OCI-LY7 (cell line): ENCODE measurements around the gene TSHZ2. TPM values are rescaled to one million over a fixed set of nuclear protein-coding genes. Genes with fewer than 3 reads are reported as not detected.
A peak's percentile ranks its signal among the peaks of the same experiment; 100 is the strongest.

Experiments used
- BruUV-seq: library from RNA; stranded (reverse); fragments of 400-500 nt; replicated peaks from 2 replicates; lab custom pipeline; 2021; lab: Mats Ljungman, UMichigan
- CTCF ChIA-PET: fragments of 300-600 bp; sonication (Branson Sonifier 250); formaldehyde crosslinking; loops from one replicate; lab custom pipeline; 2022; ENCODE audit warnings: antibody characterized with exemption; ENCODE audit not compliant: unreplicated experiment; lab: Charles Lee
- POLR2A ChIA-PET: fragments of 300-600 bp; sonication (Branson Sonifier 250); formaldehyde crosslinking; loops from one replicate; lab custom pipeline; 2022; ENCODE audit warnings: antibody characterized with exemption; lab: Charles Lee
- DNase-seq: peaks from one replicate; pipeline ENCODE4 v3.0.0-alpha.2; 2015; ENCODE audit warnings: low spot score
- H2AFZ ChIP-seq: fragments of 200-600 bp; sonication (generic), shearing (Covaris generic); 2 replicates; pipeline ENCODE4 v1.6.1; 2014; ENCODE audit warnings: mild to moderate bottlenecking, antibody characterized with exemption, low read length, moderate library complexity
- H3K27ac ChIP-seq: fragments of 200-600 bp; sonication (generic); 2 replicates; pipeline ENCODE4 v1.5.1; 2014; ENCODE audit warnings: mixed run types, low read depth, mild to moderate bottlenecking, moderate library complexity, low read length, inconsistent platforms; ENCODE audit not compliant: poor library complexity, severe bottlenecking
- H3K36me3 ChIP-seq: fragments of 200-600 bp; sonication (generic); 2 replicates; pipeline ENCODE4 v1.6.1; 2014; ENCODE audit warnings: mild to moderate bottlenecking, antibody characterized with exemption, low read length, moderate library complexity, mixed read lengths; ENCODE audit not compliant: insufficient read depth
- H3K4me1 ChIP-seq: fragments of 200-600 bp; sonication (generic); 2 replicates; pipeline ENCODE4 v1.5.1; 2014; ENCODE audit warnings: mild to moderate bottlenecking, low read length; ENCODE audit not compliant: insufficient read depth, poor library complexity, severe bottlenecking
- H3K4me2 ChIP-seq: fragments of 200-600 bp; sonication (generic); 2 replicates; pipeline ENCODE4 v1.6.1; 2014; ENCODE audit warnings: mild to moderate bottlenecking, low read length
- H3K4me3 ChIP-seq: fragments of 200-600 bp; sonication (generic); 2 replicates; pipeline ENCODE4 v1.5.1; 2014; ENCODE audit warnings: mild to moderate bottlenecking, low read depth, low read length; ENCODE audit not compliant: poor library complexity, severe bottlenecking
- H3K79me2 ChIP-seq: fragments of 200-600 bp; sonication (generic); 2 replicates; pipeline ENCODE4 v1.6.1; 2016; ENCODE audit warnings: low read depth, mild to moderate bottlenecking, low read length, moderate library complexity, mixed read lengths; ENCODE audit not compliant: insufficient read depth
- H3K9me2 ChIP-seq: fragments of 200-600 bp; sonication (generic); 2 replicates; pipeline ENCODE4 v1.6.1; 2016; ENCODE audit warnings: mild to moderate bottlenecking, low read length, mixed read lengths; ENCODE audit not compliant: insufficient read depth
- H3K9me3 ChIP-seq: fragments of 200-600 bp; sonication (generic); 2 replicates; pipeline ENCODE4 v1.6.1; 2014; ENCODE audit warnings: mild to moderate bottlenecking, mixed run types, low read length, mixed read lengths
- H4K20me1 ChIP-seq: fragments of 200-600 bp; sonication (generic); 2 replicates; pipeline ENCODE4 v1.6.1; 2014; ENCODE audit warnings: mild to moderate bottlenecking, antibody characterized with exemption, low read length, moderate library complexity, mixed read lengths; ENCODE audit not compliant: insufficient read depth
- CTCF ChIP-seq: fragments of 200-600 bp; sonication (generic); conservative IDR thresholded peaks from 2 replicates; pipeline ENCODE4 v1.5.1; 2014; ENCODE audit warnings: mild to moderate bottlenecking, antibody characterized with exemption, low read length, moderate library complexity, mixed read lengths
- EZH2phosphoT487 ChIP-seq: fragments of 200-600 bp; sonication (generic); IDR thresholded peaks from 2 replicates; pipeline ENCODE4 v1.6.1; 2018; ENCODE audit warnings: low read depth, borderline replicate concordance, mild to moderate bottlenecking, mixed run types, antibody characterized with exemption, low read length, moderate library complexity, mixed read lengths
- intact Hi-C: fragments of 100-400 bp; cut with micrococcal nuclease; formaldehyde crosslinking; loops from one replicate; pipeline ENCODE4 v1.10.0; 2022; ENCODE audit not compliant: unreplicated experiment
- total RNA-seq, 2 experiments: library from RNA; depleted of rRNA in 1 of 2; stranded (reverse); fragments of >200 nt in 1 of 2; shearing (Covaris generic) in 1 of 2; gene quantifications; 2 replicates each; pipeline ENCODE4 v1.2.3, GENCODE V29; 2014 to 2022

TSHZ2 gene
- total RNA-seq, 2 experiments from 2014 or later: not detected

GRCh38 chr20:53223626-53224172 lies 251.5 kb downstream of the TSHZ2 start:
- H3K4me1 ChIP-seq: peaks cover 26% of the 10 kb centered on the region
- no peaks in the 10 kb centered on the region for H3K9me2 ChIP-seq
- POLR2A ChIA-PET: interaction anchor here (1.0 to 1.6 kb wide), 3 partner anchors 8 to 15 kb away, joined by 3 to 7 read pairs (median 4); no protein-coding TSS in a partner anchor
- H3K4me2 ChIP-seq: no peak overlapping the region
- H2AFZ ChIP-seq: no peak overlapping the region
- H3K36me3 ChIP-seq: no peaks in the 10 kb centered on the region
- H3K9me3 ChIP-seq: no peaks in the 10 kb centered on the region
- H3K4me3 ChIP-seq: no peak overlapping the region
- no peaks in the 10 kb centered on the region for H3K79me2 ChIP-seq
- H3K27ac ChIP-seq: no peak overlapping the region
- BruUV-seq: no TSS peak
- H4K20me1 ChIP-seq: no peaks in the 10 kb centered on the region
- no peak for DNase-seq
- TF ChIP-seq CTCF: no peak
- TF ChIP-seq EZH2phosphoT487: no peak
- intact Hi-C loops: loop anchor here (10.0 kb wide), 1 partner anchor 721 kb away; no protein-coding TSS in a partner anchor
- CTCF ChIA-PET: no interaction called here

- POLR2A ChIA-PET: interaction anchor here (0.6 to 1.0 kb wide), 2 partner anchors 9 to 158 kb away, joined by 3 to 4 read pairs; no protein-coding TSS in a partner anchor
- Histone ChIP-seq H3K9me2 (no peaks in the 10 kb centered on the region), H4K20me1 (no peaks in the 10 kb centered on the region), H3K36me3 (no peaks in the 10 kb centered on the region), H3K9me3 (no peaks in the 10 kb centered on the region), H3K4me2 (no peak overlapping the region), H2AFZ (no peak overlapping the region), H3K27ac (no peak overlapping the region), H3K4me3 (no peak overlapping the region), H3K4me1 (peaks cover 26% of the 10 kb centered on the region), H3K79me2 (no peaks in the 10 kb centered on the region)
- no peak for DNase-seq
- intact Hi-C loops: loop anchor here (10.0 kb wide), 1 partner anchor 720 kb away; no protein-coding TSS in a partner anchor
- CTCF ChIA-PET: no interaction called here
- BruUV-seq: no TSS peak
- TF ChIP-seq EZH2phosphoT487 (no peak), CTCF (no peak)
Observed at GRCh38 chr20:53224851-53225250, 252.7 kb downstream of the TSHZ2 start.

GRCh38 chr20:53226826-53227225 lies 254.7 kb downstream of the TSHZ2 start:
- BruUV-seq: no TSS peak
- TF ChIP-seq CTCF (0 out of 2 replicates have a peak, but pooled peaks have one; percentile 18), EZH2phosphoT487 (no peak)
- Histone ChIP-seq H3K4me3 (peak overlapping the region; percentile 52), H3K79me2 (no peaks in the 10 kb centered on the region), H3K4me2 (peak overlapping the region; percentile 96), H3K4me1 (peaks cover 26% of the 10 kb centered on the region), H3K9me2 (no peaks in the 10 kb centered on the region), H2AFZ (peak overlapping the region; percentile 90; the same call in 1 of the 2 replicates), H4K20me1 (no peaks in the 10 kb centered on the region), H3K9me3 (no peaks in the 10 kb centered on the region), H3K36me3 (no peaks in the 10 kb centered on the region), H3K27ac (peak overlapping the region; percentile 80)
- peak; percentile 79 for DNase-seq
- ChIA-PET POLR2A (interaction anchor here (0.6 to 1.0 kb wide), 3 partner anchors 30 to 488 kb away, joined by 3 to 4 read pairs (median 3); no protein-coding TSS in a partner anchor), CTCF (no interaction called here)
- intact Hi-C loops: loop anchor here (10.0 kb wide), 1 partner anchor 718 kb away; no protein-coding TSS in a partner anchor
